ENCODE results near the gene PDCD1LG2. TPM values are rescaled to one million over a fixed set of nuclear protein-coding genes. Genes with fewer than 3 reads are reported as not detected.
"Not testable (repeated sequence)": the region's sequence is repeated elsewhere in the genome, so short reads cannot be mapped to it uniquely, and the experiment has no call there.

PDCD1LG2 gene
- total RNA-seq, 1 donor from 2014 or later: 12.8 TPM

- peak; percentile 35 for DNase-seq (ENCODE audit: low spot score)
These were observed 16.4 kb upstream of the PDCD1LG2 start for GRCh38 chr9:5493679-5494511.

GRCh38 chr9:5494765-5495164 is 15.6 kb upstream of the PDCD1LG2 start:
- not testable (repeated sequence) for DNase-seq (ENCODE audit: low spot score)

- no peak for DNase-seq (ENCODE audit: low spot score)
These were observed 11.2 kb upstream of the PDCD1LG2 start for GRCh38 chr9:5499157-5499556.

- DNase-seq (ENCODE audit: low spot score): peak; percentile 48
These were observed 10.4 kb upstream of the PDCD1LG2 start for GRCh38 chr9:5499889-5500398.

- no peak for DNase-seq (ENCODE audit: low spot score)
These were observed 9.7 kb upstream of the PDCD1LG2 start for GRCh38 chr9:5500441-5501235.

- no peak for DNase-seq (ENCODE audit: low spot score)
These were observed 7.8 kb upstream of the PDCD1LG2 start for GRCh38 chr9:5502553-5502952.

- peak; percentile 32 for DNase-seq (ENCODE audit: low spot score)
These were observed 758 bp upstream of the PDCD1LG2 start for GRCh38 chr9:5509573-5509972.

GRCh38 chr9:5510989-5511388 is 658 bp downstream of the PDCD1LG2 start:
- no peak for DNase-seq (ENCODE audit: low spot score)

GRCh38 chr9:5511476-5511875 is 1.1 kb downstream of the PDCD1LG2 start:
- no peak for DNase-seq (ENCODE audit: low spot score)

- DNase-seq (ENCODE audit: low spot score): no peak
These were observed 1.7 kb downstream of the PDCD1LG2 start for GRCh38 chr9:5511935-5512580.

- DNase-seq (ENCODE audit: low spot score): no peak
These were observed 2.5 kb downstream of the PDCD1LG2 start for GRCh38 chr9:5512658-5513452.

GRCh38 chr9:5513966-5514616 is 3.8 kb downstream of the PDCD1LG2 start:
- no peak for DNase-seq (ENCODE audit: low spot score)

GRCh38 chr9:5514617-5515260 is 4.4 kb downstream of the PDCD1LG2 start:
- no peak for DNase-seq (ENCODE audit: low spot score)

GRCh38 chr9:5515261-5515650 is 4.9 kb downstream of the PDCD1LG2 start:
- DNase-seq (ENCODE audit: low spot score): no peak

- no peak for DNase-seq (ENCODE audit: low spot score)
These were observed 6.3 kb downstream of the PDCD1LG2 start for GRCh38 chr9:5516453-5517220.

- no peak for DNase-seq (ENCODE audit: low spot score)
These were observed 8.0 kb downstream of the PDCD1LG2 start for GRCh38 chr9:5518171-5518936.

GRCh38 chr9:5518937-5519319 is 8.6 kb downstream of the PDCD1LG2 start:
- DNase-seq (ENCODE audit: low spot score): no peak

GRCh38 chr9:5524090-5524489 is 13.8 kb downstream of the PDCD1LG2 start:
- DNase-seq (ENCODE audit: low spot score): no peak
